LNCAP (cell line): ENCODE measurements around the gene EPAS1.

Experiments used
- CTCF ChIP-seq: fragments of 450-650 bp; IDR thresholded peaks from 2 replicates; pipeline ENCODE4 v1.5.1; 2017; ENCODE audit warnings: mild to moderate bottlenecking

Gene EPAS1

GRCh38 chr2:46297546-46298271, 502 bp downstream of the EPAS1 start:
- no peak for TF ChIP-seq CTCF

DNA sequence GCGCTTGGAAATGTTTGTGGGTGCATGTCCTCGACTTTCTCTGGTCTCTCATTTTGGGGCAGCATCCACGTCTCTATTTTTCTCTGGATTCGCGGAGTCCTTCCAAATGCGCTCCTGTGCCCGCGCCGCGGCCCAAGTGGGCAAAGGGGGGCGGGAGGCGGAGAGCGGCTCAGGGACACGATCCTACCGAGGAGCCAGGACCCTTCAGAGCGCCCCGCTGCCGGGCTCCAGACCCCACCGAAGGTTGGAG, 990 bp downstream of the EPAS1 start:
- no peak for TF ChIP-seq CTCF

DNA sequence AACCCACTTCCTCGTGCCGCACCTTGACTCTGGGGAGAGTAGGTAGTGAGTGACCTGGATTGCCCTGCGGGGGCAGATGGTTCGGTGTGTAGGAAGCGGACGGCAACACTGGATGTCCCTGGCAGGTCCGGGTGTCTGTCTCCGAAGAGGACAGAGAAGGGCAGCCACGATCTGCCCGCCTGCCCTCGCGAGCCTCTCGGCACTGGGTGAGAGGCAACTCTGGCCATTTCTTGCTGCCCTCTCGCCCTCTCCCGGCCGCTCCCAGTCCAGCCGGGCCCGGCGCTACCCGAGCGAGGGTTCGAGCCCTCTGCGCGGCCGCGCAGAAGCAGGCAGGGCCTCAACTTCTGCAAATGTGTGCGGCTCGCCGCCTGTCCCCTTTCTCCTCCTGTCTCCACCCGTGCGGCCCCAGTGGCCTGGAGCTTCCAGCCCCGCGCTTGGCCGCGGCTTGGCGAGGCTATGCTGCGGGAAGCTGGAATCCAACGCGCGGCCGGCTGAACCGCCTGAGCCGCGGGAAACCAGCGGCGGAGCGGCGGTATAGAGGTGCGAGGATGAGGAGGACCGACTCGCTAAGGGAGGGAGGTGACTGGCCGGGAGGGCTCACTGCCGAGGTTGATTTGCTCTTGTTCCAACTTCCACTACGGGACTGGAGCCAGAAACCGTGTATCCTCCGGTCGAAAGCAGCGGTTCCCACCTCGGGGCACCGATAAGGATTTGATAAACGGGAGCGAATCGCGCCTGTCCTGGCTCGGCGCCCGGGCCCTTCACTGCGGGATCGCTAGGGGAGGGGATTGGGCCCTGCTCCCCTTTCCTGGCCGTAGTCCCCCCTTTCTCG, 1.5 kb downstream of the EPAS1 start:
- TF ChIP-seq CTCF = no peak

- no peak for TF ChIP-seq CTCF
Measured at GRCh38 chr2:46299365-46300263, 2.4 kb downstream of the EPAS1 start.

GRCh38 chr2:46300406-46300832, 3.2 kb downstream of the EPAS1 start:
- TF ChIP-seq CTCF = no peak

DNA sequence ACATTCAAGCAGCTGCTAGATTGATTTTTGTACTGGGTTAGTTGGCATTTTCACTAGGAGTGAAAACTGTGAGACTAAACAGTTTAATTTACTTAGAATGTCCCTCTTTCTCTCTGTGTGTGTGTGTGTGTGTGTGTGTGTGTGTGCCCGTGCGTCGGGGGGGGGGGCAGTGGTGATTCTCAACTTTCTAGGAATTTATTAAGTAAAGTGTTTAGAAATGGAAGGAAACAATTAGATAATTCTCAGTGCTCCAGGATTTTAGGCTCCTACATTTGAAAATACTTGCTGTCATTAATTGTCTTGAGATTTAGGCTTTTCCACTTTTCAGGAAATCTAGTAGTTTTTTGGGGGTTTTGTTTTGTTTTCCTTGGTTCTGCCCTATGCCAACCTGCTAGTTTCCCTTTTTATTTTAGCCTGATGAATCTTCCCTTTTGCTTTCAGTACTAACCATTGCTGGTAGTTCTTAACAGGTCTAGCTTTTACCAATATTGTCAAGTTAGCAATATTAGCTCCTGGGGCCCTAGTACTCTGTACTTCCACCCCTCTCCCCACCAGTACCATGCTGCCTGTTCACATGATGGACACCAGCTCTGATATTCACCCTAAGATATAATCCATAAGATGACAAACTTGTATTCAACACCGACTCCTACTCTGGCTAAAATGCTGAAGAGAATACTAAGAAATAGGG, 4.9 kb downstream of the EPAS1 start:
- no peak for TF ChIP-seq CTCF

DNA sequence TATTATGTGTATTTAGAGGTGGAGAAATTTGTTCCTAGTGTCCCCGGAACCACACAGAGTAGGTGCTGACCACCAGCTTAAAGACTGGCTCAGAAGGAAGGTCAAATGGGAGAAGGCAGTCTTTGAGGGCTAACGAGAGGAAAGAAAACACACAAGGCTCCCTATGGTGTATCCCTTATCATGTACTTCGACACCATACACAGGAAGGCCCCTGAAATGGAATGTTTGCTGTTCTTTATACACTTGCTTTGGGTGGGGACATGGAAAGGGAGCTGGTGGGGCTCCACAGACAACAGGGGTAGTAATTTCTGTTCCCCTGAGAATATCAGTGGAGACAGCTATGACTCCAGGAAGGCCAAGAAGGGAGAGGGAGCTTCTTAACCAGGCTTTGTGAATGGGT, 6.0 kb downstream of the EPAS1 start:
- no peak for TF ChIP-seq CTCF
